Caco-2 (cell line): Measurements from ENCODE around the gene COMTD1. TPM values are rescaled to one million over a fixed set of nuclear protein-coding genes. Genes with fewer than 3 reads are reported as not detected.
"Not testable (repeated sequence)": the region's sequence is repeated elsewhere in the genome, so short reads cannot be mapped to it uniquely, and the experiment has no call there.

Experiments
- BruUV-seq: library from RNA; stranded (reverse); fragments of 400-500 nt; replicated peaks from 2 replicates; lab custom pipeline; 2021; lab: Mats Ljungman, UMichigan
- CTCF ChIA-PET: fragments of 300-600 bp; sonication (Branson Sonifier 250); formaldehyde crosslinking; loops from one replicate; lab custom pipeline; 2022; ENCODE audit warnings: antibody characterized with exemption; lab: Charles Lee
- POLR2A ChIA-PET: fragments of 300-600 bp; sonication (Branson Sonifier 250); formaldehyde crosslinking; loops from one replicate; lab custom pipeline; 2022; ENCODE audit warnings: antibody characterized with exemption; lab: Charles Lee
- DNase-seq, 2 experiments: peaks; one replicate each; pipeline versions ENCODE4 v3.0.0 to v3.0.0-alpha.2; 2020 to 2022
- H3K27me3 ChIP-seq: replicated peaks from 2 replicates; pipeline ENCODE4 v1.6.0; 2011; ENCODE audit warnings: low read length; ENCODE audit not compliant: control insufficient read depth, insufficient read depth
- H3K36me3 ChIP-seq: 2 replicates; pipeline ENCODE4 v1.5.1; 2011; ENCODE audit warnings: low read length; ENCODE audit not compliant: control insufficient read depth, insufficient read depth
- H3K4me1 ChIP-seq: fragments of 250-450 bp; sonication (Bioruptor Pico); 2 replicates; pipeline ENCODE4 v1.5.1; 2020; ENCODE audit warnings: mild to moderate bottlenecking
- H3K4me3 ChIP-seq: 2 replicates; pipeline ENCODE4 v1.5.1; 2011; ENCODE audit warnings: low read depth, mild to moderate bottlenecking, control low read depth, low read length
- H3K9me3 ChIP-seq: fragments of 250-450 bp; sonication (Bioruptor Pico); 2 replicates; pipeline ENCODE4 v1.5.1; 2020; ENCODE audit warnings: mild to moderate bottlenecking, moderate library complexity
- H3K27ac Mint-ChIP-seq: one replicate; pipeline ENCODE4 v1.8.0; 2022; ENCODE audit warnings: mixed read lengths; ENCODE audit not compliant: unreplicated experiment
- H3K27me3 Mint-ChIP-seq: one replicate; pipeline ENCODE4 v1.8.0; 2022; ENCODE audit warnings: mixed read lengths; ENCODE audit not compliant: insufficient read depth, unreplicated experiment
- H3K36me3 Mint-ChIP-seq: one replicate; pipeline ENCODE4 v1.8.0; 2022; ENCODE audit warnings: mild to moderate bottlenecking, mixed read lengths; ENCODE audit not compliant: insufficient read depth, unreplicated experiment
- H3K4me1 Mint-ChIP-seq: one replicate; pipeline ENCODE4 v1.8.0; 2022; ENCODE audit warnings: low read depth, mixed read lengths; ENCODE audit not compliant: unreplicated experiment
- H3K4me3 Mint-ChIP-seq: one replicate; pipeline ENCODE4 v1.8.0; 2022; ENCODE audit warnings: mild to moderate bottlenecking, moderate library complexity, mixed read lengths; ENCODE audit not compliant: unreplicated experiment
- H3K9me3 Mint-ChIP-seq: one replicate; pipeline ENCODE4 v1.8.0; 2022; ENCODE audit warnings: mixed read lengths; ENCODE audit not compliant: unreplicated experiment
- intact Hi-C: fragments of 100-400 bp; cut with micrococcal nuclease; formaldehyde crosslinking; loops from one replicate; pipeline ENCODE4 v1.10.0; 2022; ENCODE audit not compliant: unreplicated experiment
- total RNA-seq: library from RNA; stranded (reverse); gene quantifications from 2 replicates; pipeline ENCODE4 v1.2.3, GENCODE V29; 2022
- TF ChIP-seq, protein P1 (sequence below), 2 experiments: fragments of 200-600 bp in 1 of 2; IDR thresholded peaks; 1 replicate in 1 of 2; 2 replicates in 1 of 2; pipeline versions ENCODE4 v1.5.1 to v1.8.0; 2011 to 2022; ENCODE audit warnings: antibody characterized with exemption in 1 of 2, control low read depth in 1 of 2, inconsistent platforms in 1 of 2, low read depth in 1 of 2, low read length in 1 of 2, mild to moderate bottlenecking in 1 of 2, moderate library complexity in 1 of 2; ENCODE audit not compliant: insufficient read depth in 1 of 2, severe bottlenecking in 1 of 2, unreplicated experiment in 1 of 2

Gene COMTD1
- total RNA-seq, 1 experiment from 2014 or later, result 38.7 TPM

DNA sequence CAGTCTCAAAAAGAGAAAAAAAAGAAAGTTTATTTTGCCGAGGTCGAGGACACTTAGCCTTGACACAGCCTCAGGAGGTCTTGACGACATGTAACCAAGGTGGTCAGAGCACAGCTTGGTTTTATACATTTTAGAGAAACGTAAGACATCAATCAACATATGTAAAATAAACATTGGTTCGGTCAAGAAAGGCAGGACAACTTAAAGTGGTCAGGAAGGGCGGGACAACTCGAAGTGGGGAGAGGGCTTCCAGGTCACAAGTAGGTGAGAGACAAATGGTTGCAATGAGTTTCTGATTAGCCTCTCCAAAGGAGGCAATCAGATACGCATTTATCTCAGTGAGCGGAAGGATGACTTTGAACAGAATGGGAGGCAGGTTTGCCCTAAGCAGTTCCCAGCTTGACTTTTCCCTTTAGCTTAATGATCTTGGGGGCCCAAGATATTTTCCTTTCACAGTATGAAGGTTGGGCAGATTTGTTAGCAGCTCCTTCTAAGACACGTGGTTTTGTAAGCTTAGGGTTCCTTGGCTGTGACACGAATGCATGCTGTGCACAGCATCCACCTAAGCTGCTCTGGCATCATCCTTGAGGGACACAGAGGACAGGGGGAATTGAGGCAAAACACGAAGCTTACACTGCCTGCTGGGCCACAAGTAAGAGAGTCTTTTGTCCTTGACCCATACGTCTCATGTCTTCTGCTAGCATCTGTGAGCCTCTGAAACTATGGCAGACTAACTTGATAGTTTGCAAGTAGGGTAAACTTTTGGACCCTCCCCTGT, 28.5 kb downstream of the COMTD1 start:
- no peak overlapping the region for H3K4me3 ChIP-seq
- no peaks in the 10 kb centered on the region for H3K27me3 Mint-ChIP-seq
- H3K27ac Mint-ChIP-seq, result no peak overlapping the region
- no peaks in the 10 kb centered on the region for H3K9me3 Mint-ChIP-seq
- intact Hi-C loops, result no loop called here
- H3K36me3 Mint-ChIP-seq, result peaks cover 26% of the 10 kb centered on the region
- H3K4me3 Mint-ChIP-seq, result no peak overlapping the region
- no peaks in the 10 kb centered on the region for H3K9me3 ChIP-seq
- no peaks in the 10 kb centered on the region for H3K27me3 ChIP-seq
- peaks cover 12% of the 10 kb centered on the region for H3K4me1 Mint-ChIP-seq
- DNase-seq, result no peak
- ChIA-PET CTCF (interaction anchor here (1.6 kb wide), 1 partner anchor 28 kb away, joined by 5 read pairs; the partner anchor contains the start of gene COMTD1), POLR2A (no interaction called here)
- TF ChIP-seq, protein P1, sequence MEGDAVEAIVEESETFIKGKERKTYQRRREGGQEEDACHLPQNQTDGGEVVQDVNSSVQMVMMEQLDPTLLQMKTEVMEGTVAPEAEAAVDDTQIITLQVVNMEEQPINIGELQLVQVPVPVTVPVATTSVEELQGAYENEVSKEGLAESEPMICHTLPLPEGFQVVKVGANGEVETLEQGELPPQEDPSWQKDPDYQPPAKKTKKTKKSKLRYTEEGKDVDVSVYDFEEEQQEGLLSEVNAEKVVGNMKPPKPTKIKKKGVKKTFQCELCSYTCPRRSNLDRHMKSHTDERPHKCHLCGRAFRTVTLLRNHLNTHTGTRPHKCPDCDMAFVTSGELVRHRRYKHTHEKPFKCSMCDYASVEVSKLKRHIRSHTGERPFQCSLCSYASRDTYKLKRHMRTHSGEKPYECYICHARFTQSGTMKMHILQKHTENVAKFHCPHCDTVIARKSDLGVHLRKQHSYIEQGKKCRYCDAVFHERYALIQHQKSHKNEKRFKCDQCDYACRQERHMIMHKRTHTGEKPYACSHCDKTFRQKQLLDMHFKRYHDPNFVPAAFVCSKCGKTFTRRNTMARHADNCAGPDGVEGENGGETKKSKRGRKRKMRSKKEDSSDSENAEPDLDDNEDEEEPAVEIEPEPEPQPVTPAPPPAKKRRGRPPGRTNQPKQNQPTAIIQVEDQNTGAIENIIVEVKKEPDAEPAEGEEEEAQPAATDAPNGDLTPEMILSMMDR (IDR thresholded peaks at IDR 0.05; ENCODE audit: insufficient read depth in 1 of 2, low read depth in 1 of 2, low read length in 1 of 2, severe bottlenecking in 1 of 2, unreplicated experiment in 1 of 2), result no peak
- H3K36me3 ChIP-seq, result no peaks in the 10 kb centered on the region
- H3K4me1 ChIP-seq, result peaks cover 18% of the 10 kb centered on the region
- BruUV-seq, result no TSS peak

DNA sequence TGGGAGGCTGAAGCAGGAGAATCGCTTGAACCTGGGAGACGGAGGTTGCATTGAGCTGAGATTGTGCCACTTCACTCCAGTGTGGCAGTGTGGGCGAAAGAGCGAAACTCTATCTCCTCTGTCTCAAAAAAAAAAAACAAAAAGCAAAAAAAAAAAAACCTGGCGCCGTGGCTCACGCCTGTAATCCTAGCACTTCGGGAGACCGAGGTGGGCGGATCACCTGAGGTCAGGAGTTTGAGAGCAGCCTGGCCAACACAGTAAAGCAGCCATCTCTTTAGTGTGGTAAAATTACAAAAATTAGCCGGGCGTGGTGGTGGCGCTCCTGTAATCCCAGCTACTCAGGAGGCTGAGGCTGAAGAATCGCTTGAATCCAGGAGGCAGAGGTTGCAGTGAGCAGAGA, 29.1 kb downstream of the COMTD1 start:
- CTCF ChIA-PET, result interaction anchor here (1.6 kb wide), 1 partner anchor 29 kb away, joined by 5 read pairs; the partner anchor contains the start of gene COMTD1
- H3K4me3 Mint-ChIP-seq, result not testable (repeated sequence)

DNA sequence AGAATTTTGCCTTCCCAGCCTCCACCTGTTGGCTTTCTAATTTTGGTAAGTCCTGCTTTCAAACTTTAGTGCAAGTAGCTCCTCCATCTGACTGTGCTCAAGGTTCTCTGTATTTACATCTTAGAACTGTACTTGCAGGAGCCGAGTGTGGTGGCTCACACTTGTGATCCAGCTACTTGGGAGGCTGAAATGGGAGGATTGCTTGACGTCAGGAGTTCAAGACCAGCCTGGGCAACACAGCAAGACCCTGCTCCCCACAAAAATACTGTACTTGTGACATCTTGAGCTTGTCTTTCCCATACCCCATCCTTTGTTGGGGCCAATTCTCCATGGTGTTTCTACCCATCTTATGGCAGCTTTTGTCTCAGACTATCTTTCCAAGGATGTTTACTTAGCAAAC, 29.8 kb downstream of the COMTD1 start:
- CTCF ChIA-PET, result interaction anchor here (1.5 kb wide), 1 partner anchor 28 kb away, joined by 3 read pairs; no protein-coding TSS in a partner anchor
- H3K27me3 ChIP-seq, result no peaks in the 10 kb centered on the region
- no peak for DNase-seq
- no peak overlapping the region for H3K4me3 ChIP-seq
- no TSS peak for BruUV-seq
- POLR2A ChIA-PET, result no interaction called here
- no peak overlapping the region for H3K27ac Mint-ChIP-seq
- no peaks in the 10 kb centered on the region for H3K9me3 ChIP-seq
- peaks cover 13% of the 10 kb centered on the region for H3K36me3 Mint-ChIP-seq
- H3K27me3 Mint-ChIP-seq, result no peaks in the 10 kb centered on the region
- no peak overlapping the region for H3K4me3 Mint-ChIP-seq
- peaks cover 20% of the 10 kb centered on the region for H3K4me1 Mint-ChIP-seq
- H3K9me3 Mint-ChIP-seq, result no peaks in the 10 kb centered on the region
- no peaks in the 10 kb centered on the region for H3K36me3 ChIP-seq
- TF ChIP-seq, protein P1 (IDR thresholded peaks at IDR 0.05; ENCODE audit: insufficient read depth in 1 of 2, low read depth in 1 of 2, low read length in 1 of 2, severe bottlenecking in 1 of 2, unreplicated experiment in 1 of 2), result no peak
- H3K4me1 ChIP-seq, result peaks cover 21% of the 10 kb centered on the region
- intact Hi-C loops, result no loop called here

More for the DNA sequence above, 29.1 kb downstream of the COMTD1 start:
- H3K9me3 Mint-ChIP-seq, intact Hi-C loops, H3K27me3 Mint-ChIP-seq, BruUV-seq, H3K27ac Mint-ChIP-seq, H3K9me3 ChIP-seq, POLR2A ChIA-PET, H3K36me3 ChIP-seq, DNase-seq, H3K27me3 ChIP-seq, H3K4me3 ChIP-seq: not testable (repeated sequence)
- peaks cover 18% of the 10 kb centered on the region for H3K4me1 ChIP-seq
- H3K36me3 Mint-ChIP-seq, result peaks cover 20% of the 10 kb centered on the region
- peaks cover 18% of the 10 kb centered on the region for H3K4me1 Mint-ChIP-seq
